ENCODE data around the gene RPS27.

DNA sequence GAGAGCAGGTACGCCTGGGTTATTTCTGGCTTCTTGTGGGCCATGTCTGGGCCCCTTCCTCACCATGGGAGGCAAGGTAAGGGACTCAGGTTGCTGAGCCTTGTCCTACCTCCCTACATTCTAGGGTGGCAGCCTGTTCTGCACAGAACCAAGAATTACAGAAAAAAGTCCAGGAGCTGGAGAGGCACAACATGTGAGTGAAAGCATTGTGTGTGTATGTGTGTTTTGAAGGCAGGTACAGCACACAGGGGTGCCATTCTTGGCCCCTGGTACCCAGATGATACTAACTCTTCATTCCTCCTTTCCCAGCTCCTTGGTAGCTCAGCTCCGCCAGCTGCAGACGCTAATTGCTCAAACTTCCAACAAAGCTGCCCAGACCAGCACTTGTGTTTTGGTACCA is 17.5 kb upstream of the RPS27 start:
- TF ChIP-seq, protein P1, sequence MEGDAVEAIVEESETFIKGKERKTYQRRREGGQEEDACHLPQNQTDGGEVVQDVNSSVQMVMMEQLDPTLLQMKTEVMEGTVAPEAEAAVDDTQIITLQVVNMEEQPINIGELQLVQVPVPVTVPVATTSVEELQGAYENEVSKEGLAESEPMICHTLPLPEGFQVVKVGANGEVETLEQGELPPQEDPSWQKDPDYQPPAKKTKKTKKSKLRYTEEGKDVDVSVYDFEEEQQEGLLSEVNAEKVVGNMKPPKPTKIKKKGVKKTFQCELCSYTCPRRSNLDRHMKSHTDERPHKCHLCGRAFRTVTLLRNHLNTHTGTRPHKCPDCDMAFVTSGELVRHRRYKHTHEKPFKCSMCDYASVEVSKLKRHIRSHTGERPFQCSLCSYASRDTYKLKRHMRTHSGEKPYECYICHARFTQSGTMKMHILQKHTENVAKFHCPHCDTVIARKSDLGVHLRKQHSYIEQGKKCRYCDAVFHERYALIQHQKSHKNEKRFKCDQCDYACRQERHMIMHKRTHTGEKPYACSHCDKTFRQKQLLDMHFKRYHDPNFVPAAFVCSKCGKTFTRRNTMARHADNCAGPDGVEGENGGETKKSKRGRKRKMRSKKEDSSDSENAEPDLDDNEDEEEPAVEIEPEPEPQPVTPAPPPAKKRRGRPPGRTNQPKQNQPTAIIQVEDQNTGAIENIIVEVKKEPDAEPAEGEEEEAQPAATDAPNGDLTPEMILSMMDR (conservative IDR thresholded peaks at IDR 0.05; ENCODE audit: low read depth in 2 of 2), result no peak
- no peak for TF ChIP-seq POLR2AphosphoS5 (IDR thresholded peaks at IDR 0.05; ENCODE audit: low read depth)
- no peak for TF ChIP-seq EZH2 (IDR thresholded peaks at IDR 0.05; ENCODE audit: low read depth, unreplicated experiment)
